ENCODE results near the gene INPP5F. TPM values are rescaled to one million over a fixed set of nuclear protein-coding genes. Genes with fewer than 3 reads are reported as not detected.

Gene INPP5F
- total and polyA plus RNA-seq, 9 of the 15 experiments (the other 6 are each of a cell fraction or from before 2014, with no cell fraction given): 1.6 to 7.3 (median 6.0) TPM

DNA sequence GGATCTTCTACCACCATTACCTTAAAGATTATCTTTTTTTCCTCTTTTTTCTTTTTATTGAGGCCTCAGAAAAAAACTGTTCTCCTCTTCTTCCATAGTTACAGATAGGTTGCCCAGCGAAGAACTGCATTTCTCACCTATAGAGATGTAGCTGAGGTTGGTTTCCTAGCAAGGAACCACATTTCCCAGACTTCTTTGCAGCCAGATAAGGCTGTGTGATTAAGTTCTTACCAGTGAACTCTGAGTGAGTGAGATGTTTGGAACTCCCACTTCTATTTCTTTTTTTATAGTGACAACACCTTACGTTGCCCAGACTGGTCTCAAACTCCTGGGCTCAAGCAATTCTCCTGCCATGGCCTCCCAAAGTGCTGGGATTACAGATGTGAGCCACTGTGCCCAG, 152.7 kb downstream of the INPP5F start:
- no peak for TF ChIP-seq SRF (CRISPR knock-in tag; IDR thresholded peaks at IDR 0.05)
- no peak for TF ChIP-seq RBBP5 (IDR thresholded peaks at IDR 0.05; ENCODE audit: borderline replicate concordance, insufficient read depth, low read length, poor library complexity, severe bottlenecking)
- TF ChIP-seq HCFC1 (IDR thresholded peaks at IDR 0.05; ENCODE audit: low read depth, low read length): peak; percentile 69
- TF ChIP-seq SIX5 (IDR thresholded peaks at IDR 0.05; ENCODE audit: borderline replicate concordance in 1 of 2, insufficient read depth in 1 of 2, low read depth in 1 of 2, low read length in 2 of 2): peak; percentile 24 to 32; a peak in 2 of 4 replicates
- no peak overlapping the region for H3K4me3 ChIP-seq
- no peaks in the 10 kb centered on the region for H3K9me3 ChIP-seq (replicated peaks; ENCODE audit: control insufficient read depth, insufficient read depth, low read depth, low read length)
- H3K27ac ChIP-seq (ENCODE audit: extremely low read depth, low read depth, low read length): no peak overlapping the region
- POLR2A ChIA-PET: no interaction called here
- in situ Hi-C loops (cut with MboI): no loop called here
- no peak overlapping the region for H3K9ac ChIP-seq (ENCODE audit: insufficient read depth in 1 of 2, low read depth in 2 of 2, low read length in 2 of 2)
- intact Hi-C loops (cut with micrococcal nuclease): no loop called here
- no TSS peak for BruUV-seq (replicated peaks)
- peaks cover 2 to 11% of the 10 kb centered on the region in 2 experiments; a peak in 2 of 5 replicates for H3K4me1 ChIP-seq (replicated peaks in 1 of 2; ENCODE audit: control insufficient read depth in 2 of 2, insufficient read depth in 2 of 2, low read length in 2 of 2)
- H2AFZ ChIP-seq (ENCODE audit: low read depth, low read length): no peak overlapping the region
- no peak for FAIRE-seq
- H3K36me3 ChIP-seq (ENCODE audit: control insufficient read depth, insufficient read depth, low read length): no peaks in the 10 kb centered on the region
- H4K20me1 ChIP-seq (replicated peaks; ENCODE audit: control insufficient read depth, insufficient read depth, low read length): no peaks in the 10 kb centered on the region
- peak; percentile 45; the same call in 1 of the 3 replicates for ATAC-seq
- CTCF ChIA-PET (ENCODE audit: low intra/inter-chr PET ratio): no interaction called here
- no peak overlapping the region for H3K4me2 ChIP-seq (ENCODE audit: insufficient read depth, low read length)
- H3K9me1 ChIP-seq (ENCODE audit: control insufficient read depth, insufficient read depth, low read length): no peaks in the 10 kb centered on the region
- DNase-seq (ENCODE audit: extremely low read depth in 1 of 4, low spot score in 3 of 4): no peak
- WGBS (ENCODE audit: insufficient coverage, low coverage, missing lambda C conversion rate): 11% methylated on average over 2 of the region's 2 CpGs
- H3K79me2 ChIP-seq (ENCODE audit: control insufficient read depth, insufficient read depth, low read length): no peaks in the 10 kb centered on the region; the same call in 2 of the 3 replicates
- H3K27me3 ChIP-seq (ENCODE audit: control insufficient read depth in 2 of 2, insufficient read depth in 2 of 2, low read length in 2 of 2): no peaks in the 10 kb centered on the region

Small RNA genes lying within 50 kb of the gene (small RNA-seq; reads per million reads assigned to genes)
- gene RN7SL846P: not detected

Other genes starting within 250 kb of the INPP5F start
- 47.6 and 61.8 TPM in 2 replicates for gene RGS10, start 183.3 kb upstream of the INPP5F start, total RNA-seq (2014; rRNA removed)
- gene RGS10, start 183.3 kb upstream of the INPP5F start, total RNA-seq (2014; rRNA removed; fragmentation: Illumina TruSeq; extraction: Trizol): 67.5 and 76.1 TPM in 2 replicates
- 62.1 and 62.4 TPM in 2 replicates for gene RGS10, start 183.3 kb upstream of the INPP5F start, total RNA-seq (2015; rRNA removed; fragmentation: Illumina TruSeq; extraction: Trizol)
- gene RGS10, start 183.3 kb upstream of the INPP5F start, total RNA-seq (2021): 56.6 and 59.1 TPM in 2 replicates
- 89.3 and 123 TPM in 2 replicates for gene RGS10, start 183.3 kb upstream of the INPP5F start, polyA plus RNA-seq (2011; rRNA removed)
- 81.1 and 91.4 TPM in 2 replicates for gene RGS10, start 183.3 kb upstream of the INPP5F start, polyA plus RNA-seq (2014; fragmentation: Illumina TruSeq; extraction: Trizol)
- gene RGS10, start 183.3 kb upstream of the INPP5F start, polyA plus RNA-seq (2014; fragmentation: Nextera tagmentation; extraction: Ambion mirVana): 10 to 100 TPM; 31.9 to 43.7 TPM
- 79.2 and 104 TPM in 2 replicates for gene RGS10, start 183.3 kb upstream of the INPP5F start, polyA plus RNA-seq (2014; rRNA removed)
- 26.0 and 34.0 TPM in 2 replicates for gene TIAL1, start 129.1 kb upstream of the INPP5F start, total RNA-seq (2014; rRNA removed)
- gene TIAL1, start 129.1 kb upstream of the INPP5F start, total RNA-seq (2014; rRNA removed; fragmentation: Illumina TruSeq; extraction: Trizol): 53.6 and 58.2 TPM in 2 replicates
- gene TIAL1, start 129.1 kb upstream of the INPP5F start, total RNA-seq (2015; rRNA removed; fragmentation: Illumina TruSeq; extraction: Trizol): 44.0 and 45.3 TPM in 2 replicates
- 119 and 126 TPM in 2 replicates for gene TIAL1, start 129.1 kb upstream of the INPP5F start, total RNA-seq (2021)
- 113 and 116 TPM in 2 replicates for gene TIAL1, start 129.1 kb upstream of the INPP5F start, polyA plus RNA-seq (2011; rRNA removed)
- gene TIAL1, start 129.1 kb upstream of the INPP5F start, polyA plus RNA-seq (2014; fragmentation: Illumina TruSeq; extraction: Trizol): 101 and 112 TPM in 2 replicates
- 10 to 100 TPM; 22.5 to 30.8 TPM for gene TIAL1, start 129.1 kb upstream of the INPP5F start, polyA plus RNA-seq (2014; fragmentation: Nextera tagmentation; extraction: Ambion mirVana)
- gene TIAL1, start 129.1 kb upstream of the INPP5F start, polyA plus RNA-seq (2014; rRNA removed): 89.3 and 98.7 TPM in 2 replicates
- 9.7 and 14.2 TPM in 2 replicates for gene BAG3, start 74.7 kb upstream of the INPP5F start, total RNA-seq (2014; rRNA removed)
- 5.3 and 5.7 TPM in 2 replicates for gene BAG3, start 74.7 kb upstream of the INPP5F start, total RNA-seq (2014; rRNA removed; fragmentation: Illumina TruSeq; extraction: Trizol)
- 7.2 and 9.2 TPM in 2 replicates for gene BAG3, start 74.7 kb upstream of the INPP5F start, total RNA-seq (2015; rRNA removed; fragmentation: Illumina TruSeq; extraction: Trizol)
- 27.4 and 28.7 TPM in 2 replicates for gene BAG3, start 74.7 kb upstream of the INPP5F start, total RNA-seq (2021)
- gene BAG3, start 74.7 kb upstream of the INPP5F start, polyA plus RNA-seq (2011; rRNA removed): 2.6 and 4.7 TPM in 2 replicates
- 24.7 and 24.8 TPM in 2 replicates for gene BAG3, start 74.7 kb upstream of the INPP5F start, polyA plus RNA-seq (2014; fragmentation: Illumina TruSeq; extraction: Trizol)
- 1 to 10 TPM; 3.9 to 4.1 TPM for gene BAG3, start 74.7 kb upstream of the INPP5F start, polyA plus RNA-seq (2014; fragmentation: Nextera tagmentation; extraction: Ambion mirVana)
- 13.1 and 15.3 TPM in 2 replicates for gene BAG3, start 74.7 kb upstream of the INPP5F start, polyA plus RNA-seq (2014; rRNA removed)
- gene MCMBP, start 146.8 kb downstream of the INPP5F start, total RNA-seq (2014; rRNA removed): 43.0 and 44.0 TPM in 2 replicates
- 50.5 and 59.0 TPM in 2 replicates for gene MCMBP, start 146.8 kb downstream of the INPP5F start, total RNA-seq (2014; rRNA removed; fragmentation: Illumina TruSeq; extraction: Trizol)
- gene MCMBP, start 146.8 kb downstream of the INPP5F start, total RNA-seq (2015; rRNA removed; fragmentation: Illumina TruSeq; extraction: Trizol): 49.1 and 51.2 TPM in 2 replicates
- gene MCMBP, start 146.8 kb downstream of the INPP5F start, total RNA-seq (2021): 50.8 and 51.2 TPM in 2 replicates
- 51.1 and 74.3 TPM in 2 replicates for gene MCMBP, start 146.8 kb downstream of the INPP5F start, polyA plus RNA-seq (2011; rRNA removed)
- 49.9 and 54.6 TPM in 2 replicates for gene MCMBP, start 146.8 kb downstream of the INPP5F start, polyA plus RNA-seq (2014; fragmentation: Illumina TruSeq; extraction: Trizol)
- 10 to 100 TPM; 11.2 to 15.4 TPM for gene MCMBP, start 146.8 kb downstream of the INPP5F start, polyA plus RNA-seq (2014; fragmentation: Nextera tagmentation; extraction: Ambion mirVana)
- 42.6 and 43.3 TPM in 2 replicates for gene MCMBP, start 146.8 kb downstream of the INPP5F start, polyA plus RNA-seq (2014; rRNA removed)
- gene SEC23IP, start 166.7 kb downstream of the INPP5F start, total RNA-seq (2014; rRNA removed): 23.2 and 25.1 TPM in 2 replicates
- 19.3 and 19.8 TPM in 2 replicates for gene SEC23IP, start 166.7 kb downstream of the INPP5F start, total RNA-seq (2014; rRNA removed; fragmentation: Illumina TruSeq; extraction: Trizol)
- gene SEC23IP, start 166.7 kb downstream of the INPP5F start, total RNA-seq (2015; rRNA removed; fragmentation: Illumina TruSeq; extraction: Trizol): 17.4 and 18.4 TPM in 2 replicates
- 38.0 and 39.4 TPM in 2 replicates for gene SEC23IP, start 166.7 kb downstream of the INPP5F start, total RNA-seq (2021)
- gene SEC23IP, start 166.7 kb downstream of the INPP5F start, polyA plus RNA-seq (2011; rRNA removed): 17.5 and 20.4 TPM in 2 replicates
- gene SEC23IP, start 166.7 kb downstream of the INPP5F start, polyA plus RNA-seq (2014; fragmentation: Illumina TruSeq; extraction: Trizol): 29.2 and 38.4 TPM in 2 replicates
- gene SEC23IP, start 166.7 kb downstream of the INPP5F start, polyA plus RNA-seq (2014; fragmentation: Nextera tagmentation; extraction: Ambion mirVana): 10 to 100 TPM; 15.8 to 24.6 TPM
- gene SEC23IP, start 166.7 kb downstream of the INPP5F start, polyA plus RNA-seq (2014; rRNA removed): 22.5 and 25.7 TPM in 2 replicates

Data from K562 (cell line).